Activated CD8-positive, alpha-beta memory T cell treated with anti-CD3 and anti-CD28 coated beads, Interleukin-2, amount 50 U/mL, for 24 hours (primary cell): ENCODE results near the gene TARDBP.
"Not testable (repeated sequence)": the region's sequence is repeated elsewhere in the genome, so short reads cannot be mapped to it uniquely, and the experiment has no call there.

Experiments
- DNase-seq: peaks from one replicate; pipeline ENCODE4 v3.0.0-alpha.2; 2020; ENCODE audit errors: extremely low read depth

The TARDBP gene

GRCh38 chr1:11059968-11060830, 47.7 kb downstream of the TARDBP start, which contains the start of gene SRM:
Gene SRM, minus strand, starts transcription at chr1:11060018. Its CDS starts 75 bp downstream, at chr1:11059943.
- DNase-seq = peak; percentile 68

DNA sequence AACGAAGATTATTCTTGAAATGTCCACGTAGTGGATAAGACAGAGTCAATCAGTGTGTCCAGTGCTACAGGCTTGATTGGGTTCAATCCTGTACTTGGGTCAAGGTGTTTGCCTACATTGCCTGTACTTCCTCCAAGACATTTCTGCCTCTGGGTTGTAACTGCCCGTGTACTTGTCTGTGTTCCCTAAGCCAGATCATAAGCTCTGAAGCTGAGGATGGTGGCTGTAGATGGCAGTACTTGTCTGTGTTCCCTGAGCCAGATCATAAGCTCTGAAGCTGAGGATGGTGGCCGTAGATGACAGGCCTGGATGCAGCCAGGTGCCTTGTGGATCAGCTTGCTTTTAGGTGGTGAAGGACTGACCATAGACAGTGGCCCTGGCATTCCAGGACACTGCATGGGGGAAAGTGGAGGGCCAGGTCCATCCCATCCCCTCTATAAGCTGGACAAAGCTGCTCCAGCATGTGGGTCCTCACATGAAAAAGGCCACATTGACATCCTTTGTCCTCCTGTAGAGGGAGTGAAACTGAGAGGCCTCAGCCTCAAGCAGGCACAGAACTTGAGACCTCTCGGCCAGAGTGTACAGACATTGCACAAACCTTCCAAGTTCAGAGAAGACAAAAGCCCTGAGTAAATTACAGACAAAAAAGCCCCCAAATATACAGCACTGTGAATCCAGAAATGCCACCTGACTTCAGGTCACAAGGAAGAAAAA, 49.4 kb downstream of the TARDBP start:
- DNase-seq = no peak

GRCh38 chr1:11062965-11063401, 50.5 kb downstream of the TARDBP start:
- no peak for DNase-seq

DNA sequence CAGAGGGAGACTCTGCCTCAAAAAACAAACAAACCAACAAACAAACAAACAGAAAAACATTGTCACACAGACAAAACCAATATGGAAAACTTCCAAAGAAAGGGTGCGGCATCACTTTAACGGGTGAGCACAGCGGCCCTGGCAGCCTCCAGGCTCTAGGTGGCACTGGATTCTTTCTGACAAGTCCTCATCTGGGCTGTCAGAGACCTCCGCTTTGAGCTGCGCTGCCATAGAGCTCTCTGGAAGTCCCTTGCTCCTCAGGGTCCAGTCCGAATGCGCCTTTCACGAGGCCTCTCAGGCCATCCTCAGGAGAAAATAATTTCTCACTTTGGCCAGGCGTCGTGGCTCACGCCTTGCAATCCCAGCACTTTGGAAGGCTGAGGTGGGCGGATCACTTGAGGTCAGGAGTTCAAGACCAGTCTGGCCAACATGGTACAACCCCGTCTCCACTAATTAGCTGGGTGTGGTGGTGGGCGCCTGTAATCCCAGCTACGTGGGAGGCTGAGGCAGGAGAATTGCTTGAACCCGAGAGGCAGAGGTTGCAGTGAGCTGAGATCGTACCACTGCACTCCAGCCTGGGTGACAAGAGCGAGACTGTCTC, 51.6 kb downstream of the TARDBP start:
- DNase-seq = not testable (repeated sequence)

DNA sequence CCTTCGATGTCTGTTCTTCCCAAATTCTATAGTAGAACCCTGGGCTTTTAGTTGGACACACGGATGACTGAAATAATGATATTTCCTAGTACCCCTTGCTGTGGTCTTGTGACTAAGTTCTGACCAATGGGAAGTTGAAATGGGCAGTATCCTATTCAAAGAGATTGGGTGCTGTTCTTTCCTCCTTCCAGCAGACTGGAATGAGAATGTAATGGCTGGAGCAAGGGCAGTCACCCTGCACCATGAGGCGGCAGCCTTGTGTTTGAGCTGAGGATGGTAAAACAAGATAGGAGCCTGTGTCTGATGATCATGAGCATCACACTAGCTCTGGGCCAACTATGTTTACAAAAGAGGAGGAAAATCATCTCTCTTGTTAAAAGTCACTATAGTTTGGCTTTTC, 52.5 kb downstream of the TARDBP start:
- no peak for DNase-seq

- DNase-seq = no peak
Measured at GRCh38 chr1:11065796-11066195, 53.3 kb downstream of the TARDBP start.

GRCh38 chr1:11067716-11068599, 55.5 kb downstream of the TARDBP start:
- DNase-seq = no peak

DNA sequence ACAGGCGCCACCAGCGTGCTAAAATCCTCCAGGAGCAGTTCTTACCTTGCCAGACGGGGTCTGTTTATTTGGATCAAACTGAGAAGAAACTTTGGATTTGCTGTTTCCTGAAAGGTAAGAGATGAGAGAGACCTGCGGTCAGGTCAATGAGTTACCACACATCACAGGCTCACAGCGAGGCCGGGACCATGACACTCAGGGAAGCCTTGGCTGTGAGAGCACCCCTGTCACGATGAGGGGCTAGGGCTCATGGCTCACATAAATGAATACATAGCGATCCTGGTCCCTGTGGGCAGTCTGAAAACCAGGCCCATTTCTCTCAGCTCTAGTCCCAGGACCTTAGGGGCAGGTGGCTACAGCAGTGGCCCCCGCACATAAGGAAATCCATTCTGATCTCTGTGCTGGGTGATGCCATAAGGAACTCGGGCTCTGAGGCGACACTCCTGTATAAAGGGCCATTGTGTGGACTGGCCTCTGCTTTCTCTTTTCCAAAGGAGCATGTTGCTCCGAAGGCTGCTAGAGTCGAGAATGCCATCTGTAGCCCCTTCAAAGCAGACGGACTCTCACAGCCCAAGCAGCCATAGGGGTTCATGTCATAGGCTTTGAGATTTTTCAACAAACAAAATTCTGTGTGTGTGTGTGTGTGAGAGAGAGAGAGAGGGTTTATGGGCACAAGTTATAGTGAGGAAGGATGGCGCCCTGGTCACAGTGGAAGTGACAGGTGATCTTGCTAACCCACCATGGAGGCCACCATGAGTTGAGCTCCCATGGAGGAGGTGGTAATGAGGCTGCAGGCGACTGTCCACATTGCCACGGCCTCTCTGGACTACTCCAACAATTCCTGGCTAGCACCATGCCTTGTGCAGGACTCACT, 56.4 kb downstream of the TARDBP start:
- DNase-seq = no peak

- DNase-seq = no peak
Measured at GRCh38 chr1:11070876-11071275, 58.4 kb downstream of the TARDBP start.

DNA sequence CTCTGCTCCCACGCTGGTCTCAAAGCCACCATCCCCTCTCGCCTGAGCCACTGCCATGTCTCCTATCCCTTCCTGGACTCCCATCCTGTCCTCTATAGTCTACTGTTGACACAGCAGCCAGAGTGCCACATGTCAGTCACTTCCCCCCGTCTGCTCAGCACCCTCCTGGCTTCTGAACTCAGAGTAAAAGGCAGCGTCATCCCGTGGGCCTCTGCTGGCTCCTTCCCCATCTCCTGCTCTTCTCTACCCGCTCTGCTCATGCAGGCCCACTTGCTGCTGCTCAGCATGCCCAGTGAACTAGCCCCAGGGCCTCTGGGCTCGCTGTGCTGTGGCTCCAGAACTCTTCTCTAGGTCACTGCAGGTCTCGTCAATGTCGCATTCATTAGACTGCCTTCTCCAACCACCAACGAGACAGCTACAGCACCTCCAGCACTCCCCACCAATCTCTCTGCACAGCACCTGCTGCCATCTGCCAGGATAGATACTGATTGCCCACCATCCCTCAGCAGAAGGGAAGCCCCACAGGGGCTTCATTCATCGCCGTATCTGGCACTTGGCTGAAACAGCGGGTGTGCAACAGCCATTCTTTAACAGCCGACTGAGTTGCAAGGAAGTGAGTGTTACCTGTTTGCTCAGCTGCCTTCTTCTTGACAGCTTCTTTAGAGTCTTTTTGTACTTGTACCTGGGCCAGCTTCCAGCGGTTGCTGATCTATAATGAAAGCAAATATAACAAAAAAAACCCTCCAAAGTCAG, 59.2 kb downstream of the TARDBP start:
- DNase-seq = no peak

DNA sequence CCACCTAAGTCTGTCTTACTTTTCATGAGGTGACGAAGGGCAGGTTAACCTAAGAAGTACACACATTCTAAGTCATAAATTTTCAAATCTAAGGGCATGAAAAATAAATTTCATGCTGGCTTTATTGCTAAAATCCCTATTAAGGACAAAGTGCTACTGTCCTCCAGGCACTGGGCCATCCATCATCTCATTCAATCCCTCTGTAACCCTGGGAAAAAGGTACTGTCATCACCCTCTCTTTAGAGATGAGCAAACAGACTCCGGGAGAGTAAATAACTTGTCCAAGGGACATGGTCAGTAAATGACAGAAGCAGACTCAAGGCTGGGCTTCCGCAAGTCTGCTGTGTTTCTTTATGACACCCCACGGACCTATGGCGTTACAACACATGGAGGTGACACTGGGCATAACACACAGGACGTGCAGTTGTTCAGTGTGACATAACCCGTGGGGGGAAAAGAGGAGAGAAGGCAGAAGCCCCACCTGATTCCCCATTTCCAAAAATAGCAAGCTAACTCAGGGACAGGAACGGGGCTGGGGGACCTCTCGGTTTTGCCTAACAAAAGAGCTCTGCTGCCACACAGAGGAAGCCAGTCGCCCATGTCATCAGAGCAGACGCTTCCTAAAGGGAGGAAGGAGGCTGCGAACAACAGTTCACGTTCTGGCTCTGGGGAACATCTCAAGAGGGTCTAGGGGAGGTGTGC, 59.9 kb downstream of the TARDBP start:
- no peak for DNase-seq

GRCh38 chr1:11073398-11073797, 60.9 kb downstream of the TARDBP start:
- DNase-seq = not testable (repeated sequence)
